Neuron (in vitro differentiated cells): ENCODE measurements around the gene HIGD1A.

Experiments
- H2AFZ ChIP-seq: one replicate; pipeline ENCODE4 v1.6.1; 2013; ENCODE audit warnings: low read depth, mild to moderate bottlenecking, inconsistent platforms, low read length, moderate library complexity
- H3K27me3 ChIP-seq: one replicate; pipeline ENCODE4 v1.6.1; 2013; ENCODE audit warnings: low read length; ENCODE audit not compliant: insufficient read depth
- H3K36me3 ChIP-seq: one replicate; pipeline ENCODE4 v1.6.1; 2013; ENCODE audit warnings: low read length; ENCODE audit not compliant: insufficient read depth
- H3K4me1 ChIP-seq: one replicate; pipeline ENCODE4 v1.6.1; 2013; ENCODE audit warnings: low read length; ENCODE audit not compliant: insufficient read depth
- H3K4me3 ChIP-seq: 2 replicates; pipeline ENCODE4 v1.5.1; 2013; ENCODE audit warnings: mild to moderate bottlenecking, low read length, moderate library complexity
- H3K9me3 ChIP-seq: one replicate; pipeline ENCODE4 v1.6.1; 2013; ENCODE audit warnings: low read length

The HIGD1A gene

GRCh38 chr3:42802876-42803413 lies 1.3 kb downstream of the HIGD1A start:
- peak overlapping the region; percentile 63 for H3K4me3 ChIP-seq

GRCh38 chr3:42801784-42802183 lies 2.5 kb downstream of the HIGD1A start:
- Histone ChIP-seq H3K36me3 (peaks cover 10% of the 10 kb centered on the region), H2AFZ (no peak overlapping the region), H3K27me3 (no peaks in the 10 kb centered on the region), H3K4me3 (no peak overlapping the region), H3K4me1 (peaks cover 16% of the 10 kb centered on the region), H3K9me3 (peaks cover 2% of the 10 kb centered on the region)

More at GRCh38 chr3:42802876-42803413, 1.3 kb downstream of the HIGD1A start:
- H2AFZ ChIP-seq = peak overlapping the region; percentile 2
- peaks cover 16% of the 10 kb centered on the region for H3K4me1 ChIP-seq
- peaks cover 10% of the 10 kb centered on the region for H3K36me3 ChIP-seq
- H3K9me3 ChIP-seq = peaks cover 2% of the 10 kb centered on the region
- H3K27me3 ChIP-seq = no peaks in the 10 kb centered on the region

- peaks cover 2% of the 10 kb centered on the region for H3K9me3 ChIP-seq
- no peaks in the 10 kb centered on the region for H3K27me3 ChIP-seq
- no peak overlapping the region for H3K4me3 ChIP-seq
- peaks cover 16% of the 10 kb centered on the region for H3K4me1 ChIP-seq
- H2AFZ ChIP-seq = no peak overlapping the region
- H3K36me3 ChIP-seq = peaks cover 10% of the 10 kb centered on the region
Measured at GRCh38 chr3:42801048-42801620, 3.2 kb downstream of the HIGD1A start.

GRCh38 chr3:42800251-42800650 lies 4.0 kb downstream of the HIGD1A start:
- H3K4me3 ChIP-seq = no peak overlapping the region

GRCh38 chr3:42799376-42799775 lies 4.9 kb downstream of the HIGD1A start:
- Histone ChIP-seq H3K27me3 (no peaks in the 10 kb centered on the region), H3K36me3 (peaks cover 14% of the 10 kb centered on the region), H3K9me3 (peaks cover 2% of the 10 kb centered on the region), H3K4me3 (no peak overlapping the region), H3K4me1 (peaks cover 9% of the 10 kb centered on the region), H2AFZ (no peak overlapping the region)

More at GRCh38 chr3:42800251-42800650, 4.0 kb downstream of the HIGD1A start:
- H3K9me3 ChIP-seq = peaks cover 2% of the 10 kb centered on the region
- H3K4me1 ChIP-seq = peaks cover 11% of the 10 kb centered on the region
- no peaks in the 10 kb centered on the region for H3K27me3 ChIP-seq
- no peak overlapping the region for H2AFZ ChIP-seq
- peaks cover 10% of the 10 kb centered on the region for H3K36me3 ChIP-seq

GRCh38 chr3:42796332-42796885 lies 7.9 kb downstream of the HIGD1A start:
- Histone ChIP-seq H2AFZ (no peak overlapping the region), H3K9me3 (peaks cover 2% of the 10 kb centered on the region), H3K36me3 (peaks cover 26% of the 10 kb centered on the region), H3K4me1 (no peaks in the 10 kb centered on the region), H3K4me3 (no peak overlapping the region), H3K27me3 (no peaks in the 10 kb centered on the region)

- H3K27me3 ChIP-seq = no peaks in the 10 kb centered on the region
- H3K9me3 ChIP-seq = peaks cover 2% of the 10 kb centered on the region
- no peak overlapping the region for H2AFZ ChIP-seq
- H3K4me1 ChIP-seq = no peaks in the 10 kb centered on the region
- H3K4me3 ChIP-seq = no peak overlapping the region
- H3K36me3 ChIP-seq = peaks cover 32% of the 10 kb centered on the region
Measured at GRCh38 chr3:42795621-42796181, 8.6 kb downstream of the HIGD1A start.

GRCh38 chr3:42790714-42791229 lies 13.5 kb downstream of the HIGD1A start:
- Histone ChIP-seq H3K4me1 (no peaks in the 10 kb centered on the region), H3K36me3 (peaks cover 50% of the 10 kb centered on the region), H3K9me3 (no peaks in the 10 kb centered on the region), H2AFZ (no peak overlapping the region), H3K4me3 (no peak overlapping the region), H3K27me3 (no peaks in the 10 kb centered on the region)

GRCh38 chr3:42786631-42787030 lies 17.7 kb downstream of the HIGD1A start:
- Histone ChIP-seq H3K4me3 (no peak overlapping the region), H3K36me3 (peaks cover 59% of the 10 kb centered on the region), H3K27me3 (no peaks in the 10 kb centered on the region), H3K9me3 (no peaks in the 10 kb centered on the region), H2AFZ (no peak overlapping the region), H3K4me1 (no peaks in the 10 kb centered on the region)

- Histone ChIP-seq H3K4me3 (no peak overlapping the region), H3K9me3 (no peaks in the 10 kb centered on the region), H3K36me3 (peaks cover 56% of the 10 kb centered on the region), H2AFZ (no peak overlapping the region), H3K4me1 (no peaks in the 10 kb centered on the region), H3K27me3 (no peaks in the 10 kb centered on the region)
Measured at GRCh38 chr3:42786212-42786611, 18.1 kb downstream of the HIGD1A start.

GRCh38 chr3:42780892-42781700 lies 23.2 kb downstream of the HIGD1A start:
- peaks cover 32% of the 10 kb centered on the region for H3K36me3 ChIP-seq
- H3K4me3 ChIP-seq = no peak overlapping the region
- H3K9me3 ChIP-seq = no peaks in the 10 kb centered on the region
- H3K4me1 ChIP-seq = peaks cover 2% of the 10 kb centered on the region
- no peaks in the 10 kb centered on the region for H3K27me3 ChIP-seq
- H2AFZ ChIP-seq = no peak overlapping the region

GRCh38 chr3:42780398-42780797 lies 23.9 kb downstream of the HIGD1A start:
- Histone ChIP-seq H2AFZ (no peak overlapping the region), H3K9me3 (no peaks in the 10 kb centered on the region), H3K27me3 (no peaks in the 10 kb centered on the region), H3K4me3 (no peak overlapping the region), H3K36me3 (peaks cover 27% of the 10 kb centered on the region), H3K4me1 (peaks cover 2% of the 10 kb centered on the region)

GRCh38 chr3:42778644-42779043 lies 25.6 kb downstream of the HIGD1A start:
- Histone ChIP-seq H3K36me3 (peaks cover 16% of the 10 kb centered on the region), H3K4me1 (peaks cover 2% of the 10 kb centered on the region), H2AFZ (no peak overlapping the region), H3K27me3 (no peaks in the 10 kb centered on the region), H3K9me3 (no peaks in the 10 kb centered on the region), H3K4me3 (no peak overlapping the region)
